ENCODE results near the gene GABRE.

The GABRE gene

DNA sequence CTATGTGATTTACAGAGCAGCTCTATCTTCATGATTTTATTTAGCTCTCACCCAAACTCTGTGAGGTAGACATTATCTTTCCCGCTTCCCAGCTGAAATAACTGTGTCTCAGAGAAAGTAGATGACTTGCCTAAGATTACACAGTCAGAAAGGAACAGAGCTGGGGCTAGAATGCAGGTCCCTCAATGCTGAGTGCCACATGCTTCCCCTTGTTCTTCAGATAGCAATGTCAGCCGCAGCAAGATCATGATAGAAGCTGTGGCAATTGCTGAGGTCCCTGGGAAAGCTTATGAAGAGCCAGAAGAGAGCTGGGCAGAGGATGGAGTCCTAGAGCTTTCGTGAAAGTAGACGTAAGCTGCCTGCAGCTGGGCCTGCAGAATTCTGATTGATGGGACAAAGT, 11.1 kb upstream of the GABRE start:
- Histone ChIP-seq H3K27me3 (ENCODE audit: control insufficient read depth, insufficient read depth, low read length) (no peaks in the 10 kb centered on the region), H3K27ac (no peak overlapping the region), H3K4me1 (no peaks in the 10 kb centered on the region), H3K4me2 (ENCODE audit: low read length) (no peak overlapping the region), H3K79me2 (no peaks in the 10 kb centered on the region), H3K36me3 (ENCODE audit: control insufficient read depth, insufficient read depth, low read length) (no peaks in the 10 kb centered on the region), H2AFZ (no peak overlapping the region), H3K9me3 (ENCODE audit: control insufficient read depth, low read length) (no peaks in the 10 kb centered on the region), H3K4me3 (ENCODE audit: low read depth, low read length) (no peak overlapping the region), H3K9ac (no peak overlapping the region)
- TF ChIP-seq, protein P1, sequence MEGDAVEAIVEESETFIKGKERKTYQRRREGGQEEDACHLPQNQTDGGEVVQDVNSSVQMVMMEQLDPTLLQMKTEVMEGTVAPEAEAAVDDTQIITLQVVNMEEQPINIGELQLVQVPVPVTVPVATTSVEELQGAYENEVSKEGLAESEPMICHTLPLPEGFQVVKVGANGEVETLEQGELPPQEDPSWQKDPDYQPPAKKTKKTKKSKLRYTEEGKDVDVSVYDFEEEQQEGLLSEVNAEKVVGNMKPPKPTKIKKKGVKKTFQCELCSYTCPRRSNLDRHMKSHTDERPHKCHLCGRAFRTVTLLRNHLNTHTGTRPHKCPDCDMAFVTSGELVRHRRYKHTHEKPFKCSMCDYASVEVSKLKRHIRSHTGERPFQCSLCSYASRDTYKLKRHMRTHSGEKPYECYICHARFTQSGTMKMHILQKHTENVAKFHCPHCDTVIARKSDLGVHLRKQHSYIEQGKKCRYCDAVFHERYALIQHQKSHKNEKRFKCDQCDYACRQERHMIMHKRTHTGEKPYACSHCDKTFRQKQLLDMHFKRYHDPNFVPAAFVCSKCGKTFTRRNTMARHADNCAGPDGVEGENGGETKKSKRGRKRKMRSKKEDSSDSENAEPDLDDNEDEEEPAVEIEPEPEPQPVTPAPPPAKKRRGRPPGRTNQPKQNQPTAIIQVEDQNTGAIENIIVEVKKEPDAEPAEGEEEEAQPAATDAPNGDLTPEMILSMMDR (IDR thresholded peaks at IDR 0.05): no peak

DNA sequence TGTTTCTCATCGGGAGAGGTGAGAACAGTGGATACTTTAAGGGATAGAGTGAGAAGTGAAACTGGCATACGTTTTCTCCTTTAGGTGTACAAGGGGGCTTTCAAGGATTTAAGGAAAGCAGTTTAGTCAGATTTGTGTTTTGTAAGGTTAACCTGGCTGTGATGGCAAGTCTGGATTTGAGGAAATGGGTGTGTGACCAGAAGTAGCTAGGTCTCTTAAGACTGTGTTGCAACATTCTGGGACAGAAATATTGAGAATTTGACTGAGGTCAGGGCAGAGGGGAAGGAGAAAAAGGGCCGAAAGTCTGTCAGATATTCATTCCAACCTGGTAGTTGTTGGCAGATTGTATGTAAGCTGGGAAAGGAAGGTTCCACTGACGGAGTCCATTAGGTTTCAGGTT, 10.4 kb upstream of the GABRE start:
- no peaks in the 10 kb centered on the region for H3K4me1 ChIP-seq
- no peaks in the 10 kb centered on the region for H3K9me3 ChIP-seq (ENCODE audit: control insufficient read depth, low read length)
- H3K9ac ChIP-seq: no peak overlapping the region
- no peak overlapping the region for H3K27ac ChIP-seq
- no peaks in the 10 kb centered on the region for H3K36me3 ChIP-seq (ENCODE audit: control insufficient read depth, insufficient read depth, low read length)
- no peak overlapping the region for H3K4me2 ChIP-seq (ENCODE audit: low read length)
- H3K4me3 ChIP-seq (ENCODE audit: low read depth, low read length): no peak overlapping the region
- H3K27me3 ChIP-seq (ENCODE audit: control insufficient read depth, insufficient read depth, low read length): no peaks in the 10 kb centered on the region
- H2AFZ ChIP-seq: no peak overlapping the region
- TF ChIP-seq, protein P1 (IDR thresholded peaks at IDR 0.05): no peak
- H3K79me2 ChIP-seq: no peaks in the 10 kb centered on the region

DNA sequence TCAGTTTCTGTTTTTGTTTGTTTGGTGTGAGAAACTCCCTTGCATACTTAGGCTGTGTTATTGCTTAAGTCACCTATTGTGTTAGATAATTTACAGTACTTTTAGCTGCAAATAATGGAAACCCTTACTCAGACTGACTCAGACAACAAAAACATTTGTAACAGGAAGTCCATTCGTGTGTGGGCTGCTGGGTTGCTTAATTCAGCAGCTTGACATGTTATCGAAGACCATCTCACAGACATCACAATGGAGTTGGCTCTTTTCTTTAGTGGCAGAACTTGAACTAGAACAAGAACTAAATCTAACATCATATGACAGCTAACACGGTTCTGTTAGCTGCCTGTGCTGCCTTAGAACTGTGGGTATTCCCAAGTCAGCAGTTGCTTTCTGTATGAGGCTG, 9.9 kb upstream of the GABRE start:
- Histone ChIP-seq H3K9ac (no peak overlapping the region), H3K36me3 (ENCODE audit: control insufficient read depth, insufficient read depth, low read length) (no peaks in the 10 kb centered on the region), H3K4me1 (no peaks in the 10 kb centered on the region), H3K27me3 (ENCODE audit: control insufficient read depth, insufficient read depth, low read length) (no peaks in the 10 kb centered on the region), H3K79me2 (no peaks in the 10 kb centered on the region), H2AFZ (no peak overlapping the region), H3K27ac (no peak overlapping the region), H3K4me3 (ENCODE audit: low read depth, low read length) (no peak overlapping the region), H3K4me2 (ENCODE audit: low read length) (no peak overlapping the region), H3K9me3 (ENCODE audit: control insufficient read depth, low read length) (no peaks in the 10 kb centered on the region)
- TF ChIP-seq, protein P1 (IDR thresholded peaks at IDR 0.05): no peak

DNA sequence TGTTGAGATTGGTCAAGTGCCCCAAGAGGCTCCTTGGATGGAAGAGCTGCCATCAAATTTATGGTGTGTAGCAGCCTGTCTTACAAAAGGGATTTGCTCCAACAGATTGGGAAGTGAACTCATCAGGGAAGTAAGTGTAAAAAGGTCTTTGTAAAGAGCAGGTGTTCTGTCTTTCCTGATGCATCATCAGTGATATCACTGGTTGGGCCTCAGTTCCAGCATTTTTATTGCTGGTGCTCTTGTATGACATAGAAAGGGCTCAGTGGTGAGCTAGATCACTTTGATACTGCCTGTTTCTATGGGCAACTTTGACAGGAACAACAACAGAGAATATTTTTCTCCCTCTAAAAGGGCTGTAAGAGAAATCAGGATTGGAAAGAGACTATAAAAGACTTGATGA, 8.7 kb upstream of the GABRE start:
- Histone ChIP-seq H2AFZ (no peak overlapping the region), H3K4me3 (ENCODE audit: low read depth, low read length) (no peak overlapping the region), H3K9me3 (ENCODE audit: control insufficient read depth, low read length) (no peaks in the 10 kb centered on the region), H3K79me2 (no peaks in the 10 kb centered on the region), H3K27ac (no peak overlapping the region), H3K9ac (no peak overlapping the region), H3K4me1 (no peaks in the 10 kb centered on the region), H3K27me3 (ENCODE audit: control insufficient read depth, insufficient read depth, low read length) (no peaks in the 10 kb centered on the region), H3K36me3 (ENCODE audit: control insufficient read depth, insufficient read depth, low read length) (no peaks in the 10 kb centered on the region), H3K4me2 (ENCODE audit: low read length) (no peak overlapping the region)
- TF ChIP-seq, protein P1 (IDR thresholded peaks at IDR 0.05): no peak

DNA sequence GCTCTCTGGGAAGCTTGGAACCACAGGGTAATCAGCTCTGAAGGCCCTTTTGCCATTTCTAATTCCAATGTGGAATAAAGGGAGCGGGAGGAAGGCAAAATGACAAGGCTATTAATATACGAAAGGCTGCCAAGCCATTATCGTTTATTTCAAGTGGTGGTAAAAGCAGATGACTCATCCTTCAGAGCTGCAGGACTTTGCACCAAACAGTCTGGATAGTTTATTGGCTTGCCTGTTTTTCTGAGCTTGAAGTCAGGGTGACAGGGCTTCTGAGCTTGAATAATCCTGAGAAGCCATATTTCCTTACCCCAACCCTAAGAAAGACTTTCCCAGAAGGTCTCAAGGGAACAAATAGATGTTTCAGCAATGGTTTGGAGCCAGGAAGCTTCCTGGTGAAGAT, 7.7 kb upstream of the GABRE start:
- Histone ChIP-seq H3K9me3 (ENCODE audit: control insufficient read depth, low read length) (no peaks in the 10 kb centered on the region), H3K27ac (no peak overlapping the region), H3K4me3 (ENCODE audit: low read depth, low read length) (no peak overlapping the region), H3K4me2 (ENCODE audit: low read length) (no peak overlapping the region), H3K27me3 (ENCODE audit: control insufficient read depth, insufficient read depth, low read length) (no peaks in the 10 kb centered on the region), H2AFZ (no peak overlapping the region), H3K4me1 (no peaks in the 10 kb centered on the region), H3K36me3 (ENCODE audit: control insufficient read depth, insufficient read depth, low read length) (no peaks in the 10 kb centered on the region), H3K9ac (no peak overlapping the region), H3K79me2 (no peaks in the 10 kb centered on the region)
- TF ChIP-seq, protein P1 (IDR thresholded peaks at IDR 0.05): no peak

All from parathyroid adenoma (tissue), 2 donors.